ENCODE measurements around the gene RRP1.

DNA sequence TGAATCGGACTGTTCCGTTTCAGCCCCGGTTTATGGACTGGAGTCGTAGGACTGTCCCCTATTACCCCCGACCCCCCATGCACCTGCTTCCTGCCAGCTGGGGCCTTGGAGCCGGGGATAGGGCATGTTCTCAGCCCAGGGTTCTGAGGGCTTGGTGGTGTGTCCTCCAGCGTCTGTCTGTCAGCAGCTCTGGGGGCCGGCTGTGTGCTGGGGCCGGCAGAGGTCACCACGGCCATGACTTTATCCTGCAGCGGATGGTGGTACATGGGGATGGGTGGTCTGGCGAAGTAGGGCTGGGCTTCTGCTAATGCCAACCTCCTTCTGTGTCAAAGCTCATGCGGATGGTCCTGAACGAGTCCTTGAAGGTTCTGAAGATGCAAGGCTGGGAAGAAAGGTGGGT lies 5.5 kb downstream of the RRP1 start:
- TF ChIP-seq CTCF (IDR thresholded peaks at IDR 0.05; ENCODE audit: insufficient read depth, low read length, poor library complexity, severe bottlenecking) (no peak), EZH2phosphoT487 (conservative IDR thresholded peaks at IDR 0.05; ENCODE audit: low read length) (no peak)
